GM23338 (cell line): ENCODE measurements around the gene IGF2BP1. TPM values are rescaled to one million over a fixed set of nuclear protein-coding genes. Genes with fewer than 3 reads are reported as not detected.

Experiments
- ATAC-seq: fragments of 200-7000 bp; cut with Tn5 transposase; 3 replicates; pipeline ENCODE4 v1.9.1; 2020
- DNase-seq: peaks from one replicate; pipeline ENCODE4 v3.0.0-alpha.2; 2015; ENCODE audit warnings: low spot score
- H2AFZ ChIP-seq: fragments of 200-600 bp; sonication (generic); 2 replicates; pipeline ENCODE4 v1.8.0; 2016; ENCODE audit warnings: antibody characterized with exemption, mild to moderate bottlenecking, moderate library complexity
- H3F3A ChIP-seq: fragments of 200-600 bp; sonication (generic); replicated peaks from 2 replicates; pipeline ENCODE4 v1.8.0; 2017; ENCODE audit warnings: antibody characterized with exemption, mixed run types, low read depth
- H3K27ac ChIP-seq: fragments of 200-600 bp; sonication (generic); 2 replicates; pipeline ENCODE4 v1.6.1; 2016; ENCODE audit warnings: low read depth
- H3K27me3 ChIP-seq: fragments of 200-600 bp; sonication (generic); 2 replicates; pipeline ENCODE4 v1.8.0; 2016; ENCODE audit warnings: mild to moderate bottlenecking, mixed run types, moderate library complexity; ENCODE audit not compliant: insufficient read depth
- H3K36me3 ChIP-seq: fragments of 200-600 bp; sonication (generic); 2 replicates; pipeline ENCODE4 v1.8.0; 2016; ENCODE audit warnings: mild to moderate bottlenecking; ENCODE audit not compliant: insufficient read depth
- H3K4me1 ChIP-seq: fragments of 200-600 bp; sonication (generic); 2 replicates; pipeline ENCODE4 v1.8.0; 2016; ENCODE audit warnings: mild to moderate bottlenecking, moderate library complexity; ENCODE audit not compliant: insufficient read depth
- H3K4me2 ChIP-seq: fragments of 200-600 bp; sonication (generic); 2 replicates; pipeline ENCODE4 v1.7.1; 2017; ENCODE audit warnings: mixed run types
- H3K4me3 ChIP-seq: fragments of 200-600 bp; sonication (generic); 2 replicates; pipeline ENCODE4 v1.6.1; 2016; ENCODE audit warnings: mixed run types
- H3K79me2 ChIP-seq: fragments of 200-600 bp; sonication (generic); replicated peaks from 2 replicates; pipeline ENCODE4 v1.8.0; 2017; ENCODE audit warnings: mild to moderate bottlenecking; ENCODE audit not compliant: insufficient read depth
- H3K9me2 ChIP-seq: fragments of 200-600 bp; sonication (generic); 2 replicates; pipeline ENCODE4 v1.8.0; 2017; ENCODE audit not compliant: insufficient read depth
- H4K20me1 ChIP-seq: fragments of 200-600 bp; sonication (generic); replicated peaks from 2 replicates; pipeline ENCODE4 v1.8.0; 2017; ENCODE audit warnings: mild to moderate bottlenecking; ENCODE audit not compliant: insufficient read depth
- H3K27ac Mint-ChIP-seq: 2 replicates; pipeline ENCODE4 v1.8.0; 2020; ENCODE audit warnings: inconsistent platforms, mild to moderate bottlenecking, moderate library complexity, mixed read lengths
- H3K27me3 Mint-ChIP-seq: 3 replicates; pipeline ENCODE4 v1.8.0; 2022; ENCODE audit warnings: low read depth, mild to moderate bottlenecking, moderate library complexity, mixed read lengths, inconsistent platforms; ENCODE audit not compliant: insufficient read depth, poor library complexity
- H3K36me3 Mint-ChIP-seq: 3 replicates; pipeline ENCODE4 v1.8.0; 2021; ENCODE audit warnings: low read depth, mild to moderate bottlenecking, inconsistent platforms, moderate library complexity, mixed read lengths
- H3K4me1 Mint-ChIP-seq: 3 replicates; pipeline ENCODE4 v1.8.0; 2020; ENCODE audit warnings: mild to moderate bottlenecking, inconsistent platforms, mixed read lengths
- H3K4me3 Mint-ChIP-seq: 3 replicates; pipeline ENCODE4 v1.8.0; 2021; ENCODE audit warnings: moderate library complexity, mild to moderate bottlenecking, inconsistent platforms, mixed read lengths
- H3K9me3 Mint-ChIP-seq: 3 replicates; pipeline ENCODE4 v1.8.0; 2020; ENCODE audit warnings: moderate library complexity, mild to moderate bottlenecking, inconsistent platforms, mixed read lengths
- CREB1 ChIP-seq: fragments of 250-450 bp; sonication (Bioruptor Pico); IDR thresholded peaks from 2 replicates; pipeline ENCODE4 v1.5.0; 2020; ENCODE audit warnings: low read depth, mild to moderate bottlenecking, moderate library complexity
- JUNB ChIP-seq: IDR thresholded peaks from one replicate; pipeline ENCODE4 v1.6.1; 2016; ENCODE audit warnings: antibody characterized with exemption; ENCODE audit not compliant: unreplicated experiment
- STAT1 ChIP-seq: IDR thresholded peaks from one replicate; pipeline ENCODE4 v1.6.1; 2016; ENCODE audit warnings: antibody characterized with exemption; ENCODE audit not compliant: unreplicated experiment
- polyA plus RNA-seq: library from polyadenylated mRNA; unstranded; fragments of >200 nt; fragmentation: Nextera tagmentation; extraction: Ambion mirVana; gene quantifications from 2 replicates; pipeline ENCODE4 v1.2.1, GENCODE V29; 2016
- total RNA-seq: library from RNA; depleted of rRNA; stranded (reverse); fragments of >200 nt; shearing (Covaris generic); gene quantifications from 2 replicates; pipeline ENCODE4 v1.2.3, GENCODE V29; 2014
- TF ChIP-seq, protein P1 (sequence below): IDR thresholded peaks from one replicate; pipeline ENCODE4 v1.6.1; 2018; ENCODE audit warnings: antibody characterized with exemption; ENCODE audit not compliant: unreplicated experiment
- TF ChIP-seq, protein P2 (sequence below): IDR thresholded peaks from 2 replicates; pipeline ENCODE4 v1.6.1; 2016; ENCODE audit warnings: antibody characterized with exemption
- TF ChIP-seq, protein P3 (sequence below), 2 experiments: fragments of 200-600 bp in 1 of 2; sonication (generic) in 1 of 2; conservative IDR thresholded peaks; 2 replicates each; pipeline versions ENCODE4 v1.5.1 to v1.6.1; 2016 to 2017; ENCODE audit warnings: antibody characterized with exemption in 2 of 2, low read depth in 2 of 2, mild to moderate bottlenecking in 2 of 2, moderate library complexity in 1 of 2

IGF2BP1 gene
- total and polyA plus RNA-seq, 2 experiments from 2014 or later: 68.6 to 249 TPM

DNA sequence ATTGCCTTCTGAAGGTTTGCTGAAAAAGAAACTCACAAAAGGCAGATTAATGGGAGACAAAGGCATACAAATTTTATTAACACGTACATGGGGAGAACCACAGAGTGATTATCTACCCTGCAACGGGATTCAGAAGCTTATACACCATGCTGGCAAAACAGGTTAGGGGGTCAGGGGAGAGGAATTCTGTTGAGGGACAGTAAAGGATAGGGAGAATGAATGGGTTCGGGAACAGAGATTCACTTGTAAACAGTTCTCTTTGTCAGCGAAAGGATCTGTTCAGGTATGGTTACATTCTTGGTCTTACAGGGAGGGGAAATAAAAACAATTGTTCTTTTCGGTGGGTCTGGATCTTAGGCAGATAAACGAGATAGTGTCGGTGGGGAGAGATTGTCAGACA lies 81.1 kb downstream of the IGF2BP1 start (continued):
- TF ChIP-seq, protein P1, sequence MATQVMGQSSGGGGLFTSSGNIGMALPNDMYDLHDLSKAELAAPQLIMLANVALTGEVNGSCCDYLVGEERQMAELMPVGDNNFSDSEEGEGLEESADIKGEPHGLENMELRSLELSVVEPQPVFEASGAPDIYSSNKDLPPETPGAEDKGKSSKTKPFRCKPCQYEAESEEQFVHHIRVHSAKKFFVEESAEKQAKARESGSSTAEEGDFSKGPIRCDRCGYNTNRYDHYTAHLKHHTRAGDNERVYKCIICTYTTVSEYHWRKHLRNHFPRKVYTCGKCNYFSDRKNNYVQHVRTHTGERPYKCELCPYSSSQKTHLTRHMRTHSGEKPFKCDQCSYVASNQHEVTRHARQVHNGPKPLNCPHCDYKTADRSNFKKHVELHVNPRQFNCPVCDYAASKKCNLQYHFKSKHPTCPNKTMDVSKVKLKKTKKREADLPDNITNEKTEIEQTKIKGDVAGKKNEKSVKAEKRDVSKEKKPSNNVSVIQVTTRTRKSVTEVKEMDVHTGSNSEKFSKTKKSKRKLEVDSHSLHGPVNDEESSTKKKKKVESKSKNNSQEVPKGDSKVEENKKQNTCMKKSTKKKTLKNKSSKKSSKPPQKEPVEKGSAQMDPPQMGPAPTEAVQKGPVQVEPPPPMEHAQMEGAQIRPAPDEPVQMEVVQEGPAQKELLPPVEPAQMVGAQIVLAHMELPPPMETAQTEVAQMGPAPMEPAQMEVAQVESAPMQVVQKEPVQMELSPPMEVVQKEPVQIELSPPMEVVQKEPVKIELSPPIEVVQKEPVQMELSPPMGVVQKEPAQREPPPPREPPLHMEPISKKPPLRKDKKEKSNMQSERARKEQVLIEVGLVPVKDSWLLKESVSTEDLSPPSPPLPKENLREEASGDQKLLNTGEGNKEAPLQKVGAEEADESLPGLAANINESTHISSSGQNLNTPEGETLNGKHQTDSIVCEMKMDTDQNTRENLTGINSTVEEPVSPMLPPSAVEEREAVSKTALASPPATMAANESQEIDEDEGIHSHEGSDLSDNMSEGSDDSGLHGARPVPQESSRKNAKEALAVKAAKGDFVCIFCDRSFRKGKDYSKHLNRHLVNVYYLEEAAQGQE: no peak
- TF ChIP-seq JUNB: no peak
- TF ChIP-seq CREB1 (CRISPR knock-in tag): no peak
- TF ChIP-seq STAT1: no peak

DNA sequence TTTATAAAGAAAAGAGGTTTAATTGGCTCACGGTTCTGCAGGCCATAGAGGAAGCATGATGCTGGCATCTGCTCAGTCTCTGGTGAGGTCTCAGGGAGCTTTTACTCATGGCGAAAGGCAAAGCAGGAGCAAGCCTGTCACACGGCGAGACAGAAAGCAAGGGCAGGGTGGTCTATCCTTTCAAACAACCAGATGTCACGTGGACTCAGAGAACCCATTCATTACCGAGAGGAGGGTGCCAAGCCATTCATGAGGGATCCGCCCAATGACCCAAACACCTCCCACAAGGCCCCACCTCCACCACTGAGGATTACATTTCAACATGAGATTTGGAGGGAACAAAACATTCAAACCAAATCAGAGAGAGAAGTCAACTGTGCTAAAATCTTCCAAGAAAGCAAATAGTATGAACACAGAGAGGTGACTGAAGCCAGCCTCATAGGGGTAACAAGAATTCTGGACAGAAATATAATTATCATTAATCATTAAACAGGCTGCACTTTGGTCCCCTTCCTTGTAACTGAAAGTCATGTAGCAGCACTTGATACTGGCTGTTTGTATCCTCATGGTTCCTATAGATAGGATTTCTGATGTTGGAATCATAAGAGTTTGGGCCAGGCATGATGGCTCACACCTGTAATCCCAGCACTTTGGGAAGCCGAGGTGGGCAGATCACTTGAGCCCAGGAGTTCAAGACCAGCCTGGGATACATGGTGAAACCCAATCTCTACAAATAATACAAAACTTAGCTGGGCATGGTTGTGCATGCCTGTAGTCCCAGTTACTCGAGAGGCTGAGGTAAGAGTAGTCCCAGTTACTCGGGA lies 82.9 kb downstream of the IGF2BP1 start:
- Histone ChIP-seq H3K27ac (no peak overlapping the region), H4K20me1 (no peaks in the 10 kb centered on the region), H3K4me1 (no peaks in the 10 kb centered on the region), H3K4me2 (no peak overlapping the region), H2AFZ (no peak overlapping the region), H3K9me2 (no peaks in the 10 kb centered on the region), H3K79me2 (no peaks in the 10 kb centered on the region), H3K36me3 (no peaks in the 10 kb centered on the region), H3K27me3 (no peaks in the 10 kb centered on the region), H3F3A (no peaks in the 10 kb centered on the region), H3K4me3 (no peak overlapping the region)
- Mint-ChIP-seq H3K4me1 (no peaks in the 10 kb centered on the region; the same call in 2 of the 3 replicates), H3K9me3 (no peaks in the 10 kb centered on the region), H3K27me3 (peaks cover 3% of the 10 kb centered on the region), H3K36me3 (no peaks in the 10 kb centered on the region), H3K4me3 (no peak overlapping the region), H3K27ac (no peak overlapping the region)
- TF ChIP-seq, protein P2, sequence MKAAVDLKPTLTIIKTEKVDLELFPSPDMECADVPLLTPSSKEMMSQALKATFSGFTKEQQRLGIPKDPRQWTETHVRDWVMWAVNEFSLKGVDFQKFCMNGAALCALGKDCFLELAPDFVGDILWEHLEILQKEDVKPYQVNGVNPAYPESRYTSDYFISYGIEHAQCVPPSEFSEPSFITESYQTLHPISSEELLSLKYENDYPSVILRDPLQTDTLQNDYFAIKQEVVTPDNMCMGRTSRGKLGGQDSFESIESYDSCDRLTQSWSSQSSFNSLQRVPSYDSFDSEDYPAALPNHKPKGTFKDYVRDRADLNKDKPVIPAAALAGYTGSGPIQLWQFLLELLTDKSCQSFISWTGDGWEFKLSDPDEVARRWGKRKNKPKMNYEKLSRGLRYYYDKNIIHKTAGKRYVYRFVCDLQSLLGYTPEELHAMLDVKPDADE: no peak
- no peak for TF ChIP-seq CREB1 (CRISPR knock-in tag)
- TF ChIP-seq, protein P3, sequence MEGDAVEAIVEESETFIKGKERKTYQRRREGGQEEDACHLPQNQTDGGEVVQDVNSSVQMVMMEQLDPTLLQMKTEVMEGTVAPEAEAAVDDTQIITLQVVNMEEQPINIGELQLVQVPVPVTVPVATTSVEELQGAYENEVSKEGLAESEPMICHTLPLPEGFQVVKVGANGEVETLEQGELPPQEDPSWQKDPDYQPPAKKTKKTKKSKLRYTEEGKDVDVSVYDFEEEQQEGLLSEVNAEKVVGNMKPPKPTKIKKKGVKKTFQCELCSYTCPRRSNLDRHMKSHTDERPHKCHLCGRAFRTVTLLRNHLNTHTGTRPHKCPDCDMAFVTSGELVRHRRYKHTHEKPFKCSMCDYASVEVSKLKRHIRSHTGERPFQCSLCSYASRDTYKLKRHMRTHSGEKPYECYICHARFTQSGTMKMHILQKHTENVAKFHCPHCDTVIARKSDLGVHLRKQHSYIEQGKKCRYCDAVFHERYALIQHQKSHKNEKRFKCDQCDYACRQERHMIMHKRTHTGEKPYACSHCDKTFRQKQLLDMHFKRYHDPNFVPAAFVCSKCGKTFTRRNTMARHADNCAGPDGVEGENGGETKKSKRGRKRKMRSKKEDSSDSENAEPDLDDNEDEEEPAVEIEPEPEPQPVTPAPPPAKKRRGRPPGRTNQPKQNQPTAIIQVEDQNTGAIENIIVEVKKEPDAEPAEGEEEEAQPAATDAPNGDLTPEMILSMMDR (conservative IDR thresholded peaks at IDR 0.05; ENCODE audit: low read depth in 2 of 2): no peak
- TF ChIP-seq JUNB: no peak
- TF ChIP-seq STAT1: no peak
- TF ChIP-seq, protein P1: no peak
- DNase-seq: no peak
- no peak for ATAC-seq
